NK-92 (cell line): ENCODE measurements around the gene SLC16A8.

Experiments used
- DNase-seq: peaks from one replicate; lab custom pipeline; 2025; ENCODE audit not compliant: unreplicated experiment; lab: John Stamatoyannopoulos, UW

SLC16A8 gene

DNA sequence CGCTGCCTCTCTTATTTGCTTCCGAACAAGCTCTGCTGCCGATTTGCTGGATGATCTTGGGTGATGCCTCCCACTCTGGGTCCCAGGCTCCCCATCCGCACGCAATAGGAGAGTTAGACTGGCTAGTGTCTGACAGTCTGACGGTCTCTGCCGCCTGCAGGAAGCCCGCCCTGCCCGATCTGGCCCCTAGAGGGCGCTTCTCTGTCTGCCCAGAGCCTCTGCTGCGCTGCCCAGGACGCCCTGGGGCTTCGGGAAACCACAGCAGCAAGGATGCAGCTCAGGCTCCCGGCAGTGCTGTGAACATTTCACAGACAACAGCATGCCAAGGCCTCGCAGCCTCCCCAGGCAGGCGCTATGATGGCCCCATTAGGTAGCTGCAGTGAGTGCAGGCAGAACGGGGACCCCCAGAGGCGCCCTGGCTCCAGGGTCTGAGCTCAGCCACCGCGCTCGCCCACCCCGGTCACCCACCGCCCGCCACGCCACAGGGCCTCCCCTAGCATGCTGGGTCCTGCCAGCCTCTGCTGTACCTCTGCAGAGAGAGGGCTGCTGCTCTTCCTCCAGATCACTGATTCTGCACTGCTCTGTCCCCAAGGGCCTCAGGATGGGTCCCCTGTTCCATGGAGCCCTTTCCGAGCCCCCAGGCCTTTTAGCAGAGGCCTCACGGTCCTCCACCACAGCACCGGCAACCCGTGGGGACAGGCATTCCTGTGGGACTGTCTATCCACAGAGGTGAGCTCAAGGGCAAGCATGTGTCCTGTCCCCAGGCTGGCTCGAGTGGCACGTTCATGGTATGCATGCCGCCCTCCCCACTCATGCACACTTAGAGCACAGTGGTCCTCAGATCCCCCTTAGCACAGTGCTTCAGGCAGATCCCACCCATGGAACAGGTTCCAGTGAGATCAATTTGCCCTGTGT, 30.8 kb upstream of the SLC16A8 start:
- no peak for DNase-seq

DNA sequence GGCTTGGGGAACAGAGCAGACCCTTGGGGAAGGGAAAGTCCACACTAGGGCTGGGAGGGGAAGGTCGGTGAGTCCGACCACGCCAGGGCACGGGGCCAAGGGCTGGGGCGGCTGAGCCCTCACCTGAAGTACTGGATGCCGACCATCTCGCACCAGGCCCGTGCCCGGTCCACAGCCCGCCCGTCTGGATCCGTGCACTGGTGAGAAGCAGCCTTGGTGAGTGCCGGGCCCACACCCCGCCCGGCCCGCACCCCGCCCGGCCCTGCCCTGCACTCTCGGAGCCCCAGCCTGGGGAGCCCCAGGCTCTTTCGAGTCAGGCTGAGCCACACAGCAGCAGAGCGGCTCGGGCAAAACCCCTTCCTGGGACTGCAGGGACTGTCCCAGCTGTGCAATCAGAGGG, 28.4 kb upstream of the SLC16A8 start:
- DNase-seq: no peak

DNA sequence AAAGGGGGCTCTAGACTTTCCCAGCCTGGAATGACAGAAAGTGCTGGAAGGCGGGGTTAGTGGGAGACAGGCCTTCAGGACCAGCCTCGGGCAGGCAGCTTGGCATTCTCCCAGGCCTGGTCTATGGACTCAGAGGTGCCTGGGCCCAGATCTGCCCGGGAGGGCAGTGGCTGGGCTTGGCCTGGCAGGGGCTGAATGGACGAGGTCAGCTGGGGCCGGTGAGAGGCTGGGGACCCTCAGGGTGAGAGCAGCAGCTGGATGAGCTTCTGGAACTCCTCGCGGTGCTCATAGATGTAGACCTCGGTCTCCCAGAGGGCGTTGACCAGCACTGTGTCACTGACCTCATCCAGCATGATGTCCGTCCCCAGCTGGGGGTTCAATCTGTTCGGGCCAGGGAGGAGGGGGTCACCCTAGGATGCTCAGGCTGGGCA, 28.0 kb upstream of the SLC16A8 start:
- no peak for DNase-seq

DNA sequence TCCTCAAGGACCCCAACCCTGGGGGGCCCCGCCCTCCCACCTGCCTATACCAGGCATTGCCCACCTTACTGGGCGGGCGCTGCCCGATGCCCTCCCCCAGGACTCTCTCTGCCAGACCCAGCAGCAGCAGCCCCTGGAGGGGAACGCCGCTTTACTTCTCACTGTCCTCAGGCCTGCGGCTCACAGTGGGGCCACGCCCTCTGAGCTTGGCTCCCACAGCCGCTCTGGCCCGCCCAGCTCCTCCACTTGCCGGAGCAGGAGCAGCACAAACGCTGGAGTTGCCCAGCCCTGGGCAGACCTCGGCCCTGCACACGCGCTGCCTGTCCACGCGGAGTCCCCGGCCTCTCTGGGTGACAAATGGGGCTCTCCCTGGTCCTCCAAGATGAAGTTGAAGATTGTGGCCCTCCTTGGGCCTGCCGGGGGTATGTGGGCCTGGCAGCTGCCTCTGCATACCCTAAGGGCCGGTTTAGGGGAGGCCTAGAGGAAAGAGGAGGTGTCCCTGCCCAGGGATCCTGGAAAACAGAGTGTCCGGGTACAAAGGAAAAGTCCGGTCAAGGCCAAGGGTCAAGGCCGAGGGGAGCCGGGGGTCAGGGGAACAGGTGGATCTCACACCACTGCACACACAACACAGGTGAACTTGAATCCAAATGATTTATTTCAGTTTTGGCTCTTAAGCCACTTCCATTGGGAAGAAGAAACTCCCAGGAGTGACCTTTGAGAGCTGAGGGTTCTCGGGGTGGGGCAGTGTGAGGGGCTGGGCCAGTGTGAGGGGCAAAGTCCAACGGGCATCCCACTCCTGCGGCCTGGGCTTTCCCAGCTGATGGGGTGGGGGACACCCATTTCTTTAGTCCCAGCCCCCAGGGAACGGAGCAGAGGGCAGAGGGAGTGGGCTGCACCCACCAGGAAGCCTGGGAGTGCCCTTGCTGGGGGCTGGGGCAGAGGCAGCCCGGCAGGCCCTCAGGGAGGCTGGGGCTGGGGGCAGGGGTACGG, 27.2 kb upstream of the SLC16A8 start:
- DNase-seq: no peak

DNA sequence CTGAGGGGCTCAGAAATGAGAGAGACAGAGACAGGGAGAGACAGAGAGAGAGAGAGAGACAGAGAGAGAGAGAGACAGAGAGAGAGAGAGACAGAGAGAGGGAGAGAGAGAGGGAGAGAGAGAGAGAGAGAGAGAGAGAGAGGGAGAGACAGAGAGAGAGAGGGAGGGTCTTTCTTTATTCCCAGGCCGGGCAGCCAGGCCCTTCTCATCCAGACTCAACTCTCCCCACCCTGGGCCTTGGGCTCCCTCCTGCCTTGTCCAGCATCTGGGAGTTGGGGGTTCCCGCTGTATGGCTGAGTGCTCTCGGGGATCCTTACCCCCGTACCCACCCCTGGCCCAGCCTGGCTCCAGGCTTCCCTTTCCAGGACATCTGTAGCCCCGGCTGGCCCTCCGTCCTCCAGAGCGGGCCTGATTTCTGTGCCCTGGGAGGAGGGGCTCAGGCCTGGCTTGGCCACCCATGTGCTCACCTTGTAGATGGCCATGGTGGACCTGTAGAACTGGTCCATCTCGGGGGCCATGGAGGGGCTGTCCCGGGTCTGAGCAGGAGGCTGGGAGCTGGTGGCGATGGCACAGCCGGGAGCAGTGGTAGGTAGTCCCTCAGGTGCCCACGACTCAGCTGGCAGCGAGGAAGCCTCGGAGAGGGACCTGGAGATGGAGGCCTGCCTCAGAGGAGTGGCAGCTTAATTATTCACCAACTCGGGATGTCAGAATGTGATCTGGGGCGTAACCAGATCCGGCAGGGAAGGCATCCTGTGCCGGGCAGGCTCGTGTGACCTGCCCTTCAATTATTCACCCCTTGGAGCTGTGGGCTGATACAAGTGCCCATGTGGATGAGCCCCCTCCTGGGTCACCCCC, 26.3 kb upstream of the SLC16A8 start, which contains the start of gene BAIAP2L2:
BAIAP2L2 (minus strand) TSS at position 677 of the 855 bp plus-strand sequence; CDS start at position 518, 159 bp downstream.
- no peak for DNase-seq

DNA sequence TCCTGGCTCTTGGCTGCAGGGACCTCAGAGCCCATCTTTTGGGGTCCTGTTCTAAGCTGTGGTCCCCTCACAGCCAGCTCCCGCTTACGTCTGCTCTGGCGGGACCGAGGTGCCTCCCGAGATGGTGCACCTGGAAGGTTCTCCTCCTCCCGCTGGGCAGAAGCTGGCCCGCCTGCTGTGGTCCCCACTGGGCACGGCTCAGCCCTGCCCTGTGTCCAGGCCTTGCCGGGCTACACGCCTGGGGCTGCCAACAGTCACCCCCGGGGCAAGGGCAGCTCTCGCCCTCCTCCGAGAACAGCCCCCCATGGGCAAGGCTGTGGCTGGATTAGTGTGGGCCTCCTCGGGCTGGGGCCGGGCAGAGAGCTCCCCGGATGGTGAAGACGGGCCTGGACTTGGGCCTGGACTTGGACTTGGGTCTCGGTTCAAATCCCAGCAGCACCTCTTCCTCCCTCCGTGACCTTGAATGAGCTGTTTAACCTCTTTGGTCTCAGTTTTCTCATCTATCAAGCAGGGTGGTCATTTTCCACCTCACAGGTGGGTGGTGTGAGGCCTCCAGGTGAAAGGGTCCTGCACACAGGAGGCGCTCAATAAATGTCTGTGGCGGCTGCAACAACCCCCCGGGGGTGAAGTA, 25.5 kb upstream of the SLC16A8 start:
- DNase-seq: no peak

DNA sequence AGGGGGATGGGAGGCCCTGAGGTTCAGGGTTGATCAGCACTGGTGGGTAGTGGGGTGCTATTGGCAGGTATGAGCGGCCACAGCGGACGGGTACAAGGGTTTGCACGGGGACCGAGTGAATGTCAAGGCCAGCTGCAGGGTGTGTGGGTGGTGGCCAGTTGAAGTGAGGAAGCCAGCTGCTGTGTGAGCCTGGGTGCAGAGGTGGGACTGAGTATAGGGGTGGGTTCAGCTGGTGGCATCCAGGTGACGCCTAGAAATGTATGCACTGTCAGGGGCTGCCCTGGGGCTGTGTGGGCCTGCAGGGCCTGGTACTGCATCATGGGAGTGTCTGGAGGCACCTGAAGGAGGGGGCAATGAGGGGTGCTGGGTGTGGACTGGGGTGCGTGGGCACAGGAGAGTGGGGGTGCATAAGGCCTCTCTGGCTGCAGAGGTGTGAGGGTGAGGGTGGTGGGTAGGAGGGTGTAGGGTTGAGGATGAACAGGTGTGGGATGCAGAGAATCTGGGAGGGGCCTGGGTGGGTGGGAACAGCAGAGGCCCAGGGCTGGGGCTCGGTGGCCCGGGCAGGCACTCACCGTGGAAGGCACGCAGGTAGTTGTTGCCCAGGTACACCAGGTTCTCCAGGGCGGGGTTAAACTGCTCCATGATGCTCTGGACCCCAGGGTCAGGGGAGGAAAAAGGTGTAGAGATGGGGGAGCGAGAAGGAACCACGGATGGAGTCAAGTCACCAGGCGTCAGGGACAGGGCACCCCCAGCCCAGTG, 24.8 kb upstream of the SLC16A8 start:
- no peak for DNase-seq

DNA sequence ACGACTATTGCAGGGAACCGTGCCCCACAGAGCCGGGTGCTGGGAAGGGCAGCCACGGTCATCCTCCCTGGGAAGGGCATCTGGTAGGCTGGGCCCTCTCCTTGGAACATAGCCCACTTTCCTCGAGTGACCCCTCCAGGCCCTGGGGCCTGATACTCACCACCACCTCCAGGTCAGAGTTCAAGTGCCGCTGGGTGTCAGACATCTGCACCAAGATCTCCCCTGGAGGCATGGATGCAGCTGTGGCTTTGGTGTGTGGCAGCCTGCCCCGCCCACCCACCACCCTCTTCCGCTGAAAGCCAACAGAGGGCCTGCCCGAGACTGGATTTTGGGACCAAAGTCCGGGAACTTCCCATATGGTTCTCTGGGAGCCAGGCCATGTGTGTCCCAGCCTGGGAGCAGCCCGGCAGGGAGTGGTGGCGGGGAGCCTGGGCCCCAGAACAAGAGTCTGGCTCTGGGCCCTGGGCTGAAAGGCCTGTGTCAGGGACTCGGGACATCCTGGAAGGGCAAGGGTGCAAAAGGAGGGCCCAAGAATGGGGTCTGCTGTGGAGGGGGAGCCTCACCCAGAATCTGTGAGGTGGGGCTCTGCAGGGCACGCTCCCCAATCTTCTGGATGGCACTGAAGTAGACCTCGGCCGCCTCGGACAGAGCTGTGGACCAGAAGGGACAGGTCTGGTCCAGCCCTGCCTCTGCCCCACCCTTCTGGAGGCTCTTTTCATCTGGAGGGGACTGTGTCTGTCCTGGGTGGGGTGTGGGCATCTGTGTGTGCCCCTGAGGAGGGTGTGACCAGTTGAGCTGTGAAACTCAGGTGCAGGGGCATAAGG, 23.9 kb upstream of the SLC16A8 start:
- no peak for DNase-seq

DNA sequence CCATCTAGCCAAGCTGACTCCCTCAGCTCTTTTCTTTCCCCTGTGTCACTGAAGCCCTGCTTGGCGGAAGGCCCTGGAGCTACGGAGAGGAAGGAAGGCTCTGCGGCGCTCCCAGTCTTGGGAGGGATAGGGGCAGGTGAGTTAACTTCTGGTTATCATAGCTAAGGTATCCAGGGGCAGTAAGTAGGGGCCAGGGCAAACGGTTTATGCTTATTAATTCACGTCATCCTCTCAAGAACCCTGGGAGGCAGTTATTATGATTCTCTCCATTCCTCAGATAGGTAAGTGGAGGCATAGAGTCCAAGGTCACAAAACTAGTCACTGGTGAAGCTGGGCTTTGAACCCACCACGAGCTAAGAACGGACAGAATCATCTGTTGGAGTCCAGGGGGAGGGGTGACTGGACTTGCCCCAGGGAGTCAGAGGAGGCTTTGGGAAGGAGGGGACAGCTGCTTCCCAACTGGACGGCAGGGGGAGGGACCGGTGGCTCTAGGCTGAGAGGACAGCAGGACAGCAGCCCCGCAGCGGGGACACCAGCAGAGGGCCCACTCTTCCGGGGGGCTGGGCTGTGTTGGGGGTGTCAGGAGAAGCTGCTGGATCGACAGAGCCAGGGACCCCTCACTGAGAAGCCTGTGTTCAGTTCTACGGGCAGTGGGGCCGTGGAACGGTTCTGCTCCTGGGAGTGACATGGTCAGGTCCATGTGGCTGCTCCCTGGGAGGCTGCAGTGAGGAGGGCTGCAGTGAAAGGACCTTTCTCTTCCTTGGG, 23.0 kb upstream of the SLC16A8 start:
- no peak for DNase-seq

DNA sequence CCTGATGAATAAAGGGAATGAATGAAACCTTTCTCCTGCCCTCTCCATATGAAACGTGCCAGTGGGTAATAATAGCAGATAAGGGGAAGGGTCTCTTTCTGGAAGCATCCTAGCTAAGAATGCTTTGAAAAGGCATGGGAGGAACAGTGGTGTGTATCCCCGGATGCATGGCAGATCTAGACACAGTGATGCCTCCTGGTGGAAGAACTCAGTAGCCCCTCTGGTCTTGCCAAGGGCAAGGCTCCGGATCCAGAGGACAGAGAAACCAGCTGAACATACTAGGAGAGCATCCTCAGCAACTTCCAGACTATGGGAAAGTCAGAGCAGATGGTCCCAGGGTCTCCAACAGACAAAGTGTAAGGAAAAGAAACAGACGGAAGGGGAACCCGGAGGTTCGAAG, 20.1 kb upstream of the SLC16A8 start:
- DNase-seq: no peak

DNA sequence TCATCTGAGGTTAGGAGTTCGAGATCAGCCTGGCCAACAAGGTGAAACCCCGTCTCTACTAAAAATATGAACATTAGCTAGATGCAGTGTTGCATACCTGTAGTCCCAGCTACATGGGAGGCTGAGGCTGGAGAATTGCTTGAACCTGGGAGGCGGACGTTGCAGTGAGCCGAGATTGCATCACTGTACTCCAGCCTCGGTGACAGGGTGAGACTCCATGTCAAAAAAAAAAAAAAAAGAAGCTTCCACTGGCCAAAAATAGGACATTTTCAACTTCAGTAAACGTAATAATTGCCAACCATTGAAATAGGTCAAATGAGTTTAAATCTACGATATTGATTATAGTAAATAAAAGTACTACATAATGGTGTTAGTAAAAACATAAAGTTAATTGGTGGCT, 19.7 kb upstream of the SLC16A8 start:
- DNase-seq: no peak

DNA sequence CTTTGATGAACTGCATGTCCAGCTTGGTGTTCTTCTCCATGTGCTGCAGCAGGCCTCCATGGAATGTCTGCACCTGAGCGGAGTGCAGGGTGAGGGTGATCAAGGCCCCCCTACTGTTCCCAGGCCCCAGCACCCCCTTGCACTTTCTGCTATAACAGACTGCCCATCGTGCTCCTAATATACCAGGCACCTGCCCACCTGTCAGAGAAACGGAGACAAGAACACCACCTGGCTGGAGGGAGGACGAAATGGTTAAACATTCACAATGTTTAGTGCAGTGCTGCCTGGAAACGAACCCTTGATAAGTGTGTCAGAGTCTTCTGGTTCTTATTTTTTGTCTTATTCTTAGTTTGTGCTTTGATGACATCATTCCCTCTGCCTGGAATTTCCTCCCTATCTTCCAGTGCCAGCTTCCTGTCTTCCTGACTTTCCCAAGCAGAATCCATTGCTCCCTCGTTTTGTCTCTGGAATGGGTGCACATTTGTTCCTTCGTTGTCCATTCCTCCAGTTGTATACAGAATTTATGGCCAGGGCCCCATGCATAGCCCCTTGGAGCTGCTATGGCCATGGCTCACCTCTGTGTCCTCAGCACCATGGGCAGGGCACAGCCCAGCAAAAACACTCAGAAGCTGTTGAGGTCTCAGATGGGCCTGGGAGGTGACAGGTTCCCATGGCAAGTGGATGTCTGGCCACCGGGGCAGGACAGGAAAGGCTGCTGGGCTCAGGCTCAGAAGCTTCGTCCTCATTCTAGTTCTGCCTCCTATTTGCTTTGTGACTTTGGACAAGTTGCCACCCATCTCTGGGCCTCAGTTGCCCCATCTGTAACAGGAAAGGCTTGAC, 14.6 kb upstream of the SLC16A8 start:
- DNase-seq: no peak

DNA sequence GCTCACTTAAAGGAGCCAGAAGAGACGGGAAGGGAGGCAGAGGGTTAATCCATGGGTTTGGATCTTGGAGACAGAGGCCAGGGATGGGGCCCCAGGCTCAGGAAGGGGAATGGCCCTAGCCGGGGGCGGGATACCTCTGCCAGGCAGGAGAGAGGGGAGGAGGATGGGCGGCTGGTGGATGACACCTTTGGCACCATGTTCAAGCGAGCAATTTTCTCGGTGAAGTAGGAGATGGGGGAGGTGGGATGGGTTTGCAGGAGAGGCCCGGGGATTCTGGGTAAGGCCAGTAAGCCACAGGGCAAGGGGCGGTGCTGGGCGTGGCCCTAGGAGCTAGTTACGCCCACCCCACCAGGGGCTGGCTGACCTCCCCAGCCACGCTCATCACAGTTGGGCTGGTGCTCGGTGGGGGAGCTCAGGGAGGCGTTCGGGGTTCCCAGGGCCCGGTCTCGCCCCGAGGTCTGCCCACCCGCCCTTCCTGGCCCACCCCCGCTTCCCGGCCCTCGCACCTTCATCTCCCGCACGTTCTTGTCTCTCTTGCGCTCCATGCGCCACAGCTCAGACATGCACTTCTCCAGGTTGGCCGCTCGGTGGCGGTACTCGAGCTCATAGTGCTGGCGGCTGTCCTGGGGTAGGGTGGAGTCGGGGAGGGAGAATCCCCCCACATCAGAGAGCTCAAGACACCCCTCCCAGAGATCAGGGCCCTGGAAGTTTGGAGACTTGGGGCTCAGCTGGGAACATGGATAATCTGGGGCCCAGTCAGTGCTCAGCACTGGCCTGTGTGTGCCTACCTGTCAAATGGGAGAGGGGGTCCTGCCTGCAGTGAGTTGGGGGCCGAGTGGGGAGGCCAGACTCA, 13.8 kb upstream of the SLC16A8 start:
- no peak for DNase-seq

DNA sequence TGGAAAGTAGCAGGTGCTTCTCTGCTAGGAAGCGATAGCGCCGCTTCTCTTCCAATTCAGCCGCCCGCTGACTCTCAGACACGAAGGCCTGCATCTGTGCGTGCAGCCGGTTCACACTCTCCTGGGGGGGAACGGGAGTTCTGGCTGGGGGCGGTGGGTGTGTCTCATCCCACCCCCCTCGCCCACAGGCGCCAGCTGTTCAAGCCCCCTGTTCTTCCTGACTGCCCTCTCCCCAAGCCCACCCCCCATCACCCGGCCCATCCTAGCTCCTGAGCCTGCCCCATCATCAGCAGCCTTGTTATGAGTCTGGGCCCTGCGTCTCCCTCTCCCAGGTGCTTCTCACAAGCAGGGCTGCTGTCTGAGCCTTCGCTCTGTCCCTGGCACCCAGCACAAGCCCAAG, 13.1 kb upstream of the SLC16A8 start:
- DNase-seq: no peak

DNA sequence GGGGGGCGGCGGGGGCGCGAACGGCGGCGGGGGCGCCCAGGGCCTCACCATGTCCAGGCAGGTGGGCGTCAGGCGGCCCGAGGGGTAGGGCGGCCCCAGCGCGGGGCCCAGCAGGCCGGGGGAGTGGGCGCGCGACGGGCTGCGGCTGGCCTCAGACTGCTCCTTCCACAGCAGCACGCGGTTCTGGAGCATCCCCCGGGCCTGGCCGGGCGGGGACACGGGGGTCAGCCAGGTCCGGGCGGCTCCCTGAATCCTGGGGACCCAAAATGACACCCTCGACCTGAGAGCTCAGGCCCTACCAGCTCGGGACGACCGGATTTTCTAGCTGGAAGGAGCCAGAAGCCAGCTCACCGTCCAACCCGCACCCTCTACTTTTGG, 5.5 kb upstream of the SLC16A8 start:
- DNase-seq: no peak
